Ishikawa (cell line): ENCODE measurements around the gene PTPRO.
A peak's percentile ranks its signal among the peaks of the same experiment; 100 is the strongest.

ENCODE experiments used
- CEBPB ChIP-seq: IDR thresholded peaks from 2 replicates; pipeline ENCODE4 v1.6.1; 2012
- CREB1 ChIP-seq: IDR thresholded peaks from 2 replicates; pipeline ENCODE4 v1.6.1; 2012; ENCODE audit warnings: low read depth
- EP300 ChIP-seq: IDR thresholded peaks from 2 replicates; pipeline ENCODE4 v1.6.1; 2012; ENCODE audit warnings: borderline replicate concordance
- FOXM1 ChIP-seq: IDR thresholded peaks from 2 replicates; pipeline ENCODE4 v1.6.1; 2012; ENCODE audit warnings: low read depth, borderline replicate concordance
- REST ChIP-seq: IDR thresholded peaks from 2 replicates; pipeline ENCODE4 v1.6.1; 2012; ENCODE audit warnings: low read depth, mild to moderate bottlenecking
- TAF1 ChIP-seq: IDR thresholded peaks from 2 replicates; pipeline ENCODE4 v1.6.1; 2012; ENCODE audit warnings: low read depth, mild to moderate bottlenecking
- TCF12 ChIP-seq: IDR thresholded peaks from 2 replicates; pipeline ENCODE4 v1.6.1; 2012; ENCODE audit warnings: low read depth
- USF1 ChIP-seq: IDR thresholded peaks from 2 replicates; pipeline ENCODE4 v1.6.1; 2012
- YY1 ChIP-seq: IDR thresholded peaks from 2 replicates; pipeline ENCODE4 v1.6.1; 2012; ENCODE audit warnings: low read depth
- ZBTB7A ChIP-seq: IDR thresholded peaks from 2 replicates; pipeline ENCODE4 v1.6.1; 2012; ENCODE audit warnings: low read depth

DNA sequence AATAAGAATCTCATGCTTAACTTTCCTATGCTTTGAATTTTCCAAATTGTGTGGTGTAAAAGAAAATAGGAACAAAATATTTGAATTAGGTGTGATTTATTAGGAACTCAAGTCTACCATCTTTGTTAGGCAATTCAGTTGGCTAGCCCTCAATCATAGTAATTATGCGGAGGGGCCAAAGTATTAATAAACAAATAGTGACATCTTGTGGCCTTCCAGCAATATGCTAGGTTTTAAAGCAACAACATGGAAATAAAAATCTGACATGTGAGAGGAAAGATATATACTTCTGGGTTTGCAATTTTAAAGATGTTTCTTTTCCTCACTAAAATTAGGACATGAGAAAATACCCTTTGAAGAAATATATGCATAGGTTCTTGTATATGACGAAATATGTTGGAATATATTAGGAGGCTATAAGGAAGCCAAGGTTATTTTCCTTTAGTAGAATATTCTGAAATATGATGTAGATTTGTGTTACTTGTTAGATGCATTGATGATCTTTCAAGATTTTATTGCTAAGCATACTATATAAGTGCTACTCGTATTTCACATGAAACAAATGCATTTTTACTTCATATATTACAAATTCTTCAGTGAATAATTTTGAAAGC lies 200.4 kb downstream of the PTPRO start:
- no peak for TF ChIP-seq TAF1
- TF ChIP-seq EP300, result no peak
- TF ChIP-seq YY1, result no peak
- 0 out of 2 replicates have a peak, but pooled peaks have one; percentile 26 for TF ChIP-seq CEBPB
- no peak for TF ChIP-seq FOXM1
- TF ChIP-seq REST, result no peak
- no peak for TF ChIP-seq ZBTB7A
- TF ChIP-seq CREB1, result no peak
- TF ChIP-seq USF1, result no peak
- no peak for TF ChIP-seq TCF12
